CD4-positive, alpha-beta T cell treated with Interferon alpha-2 for 1 hour (primary cell): ENCODE measurements around the gene C19orf25.
"Not testable (repeated sequence)": the region's sequence is repeated elsewhere in the genome, so short reads cannot be mapped to it uniquely, and the experiment has no call there.

Experiments
- DNase-seq, 2 donors: peaks; one replicate each; pipeline ENCODE4 v3.0.0-alpha.2; 2020 to 2022

Gene C19orf25

GRCh38 chr19:1478934-1479707 is at the start of gene C19orf25:
Gene C19orf25, minus strand, starts transcription at chr19:1479215. Its CDS starts 312 bp downstream, at chr19:1478903.
- DNase-seq, result peak; percentile 92 to 93

DNA sequence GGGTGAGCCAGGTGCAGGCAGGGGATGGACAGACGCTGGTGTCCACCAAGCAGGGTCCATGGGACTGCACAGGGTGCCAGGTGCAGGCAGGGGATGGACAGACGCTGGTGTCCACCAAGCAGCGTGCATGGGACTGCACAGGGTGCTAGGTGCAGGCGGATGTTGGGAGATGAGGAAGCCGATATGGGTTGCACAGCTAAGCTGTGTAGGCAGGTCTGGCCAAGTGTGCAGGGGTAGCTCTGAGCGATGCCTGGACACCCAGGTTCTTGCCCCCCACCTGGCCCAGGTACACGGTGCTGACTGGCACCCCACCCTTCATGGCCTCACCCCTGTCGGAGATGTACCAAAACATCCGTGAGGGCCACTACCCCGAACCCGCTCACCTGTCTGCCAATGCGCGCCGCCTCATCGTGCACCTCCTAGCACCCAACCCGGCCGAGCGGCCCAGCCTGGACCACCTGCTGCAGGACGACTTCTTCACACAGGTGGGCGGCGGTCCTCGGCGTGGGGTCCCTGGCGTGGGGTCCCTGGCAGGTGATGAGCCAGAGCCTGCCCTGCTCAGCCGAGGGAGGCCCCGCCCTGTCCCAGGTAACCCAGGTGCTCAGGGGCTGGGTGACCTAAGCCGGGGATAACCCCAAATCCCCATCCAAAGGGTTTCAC is 48.8 kb upstream of the C19orf25 start:
- DNase-seq, result no peak

DNA sequence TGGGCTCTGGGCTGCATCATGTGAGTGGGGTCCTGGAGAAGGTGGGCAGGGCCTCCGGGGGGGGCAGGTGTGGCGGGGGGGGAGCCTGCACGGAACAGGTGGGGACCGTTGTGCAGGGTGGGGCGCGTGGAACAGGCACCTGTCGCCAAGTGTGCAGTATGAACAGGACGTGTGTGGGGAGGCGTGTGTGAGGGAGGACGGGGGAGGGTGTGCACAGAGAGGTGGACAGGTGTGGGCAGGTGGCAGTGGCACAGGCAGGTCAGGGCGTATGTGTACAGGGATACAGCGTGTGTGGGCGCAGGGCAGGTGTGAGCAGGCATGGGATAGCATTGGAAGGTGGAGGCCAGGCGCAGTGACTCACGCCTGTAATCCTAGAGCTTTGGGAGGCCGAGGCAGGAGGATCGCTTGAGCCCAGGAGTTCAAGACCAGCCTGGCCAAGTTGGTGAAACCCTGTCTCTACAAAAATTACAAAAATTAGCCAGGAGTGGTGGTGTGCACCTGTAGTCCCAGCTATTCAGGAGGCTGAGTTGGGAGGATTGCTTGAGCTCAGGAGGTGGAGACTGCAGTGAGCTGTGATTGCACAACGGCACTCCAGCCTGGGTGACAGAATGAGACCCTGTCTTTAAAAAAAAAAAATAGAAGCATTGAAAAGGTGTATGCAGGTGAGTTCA is 48.1 kb upstream of the C19orf25 start:
- DNase-seq, result no peak

DNA sequence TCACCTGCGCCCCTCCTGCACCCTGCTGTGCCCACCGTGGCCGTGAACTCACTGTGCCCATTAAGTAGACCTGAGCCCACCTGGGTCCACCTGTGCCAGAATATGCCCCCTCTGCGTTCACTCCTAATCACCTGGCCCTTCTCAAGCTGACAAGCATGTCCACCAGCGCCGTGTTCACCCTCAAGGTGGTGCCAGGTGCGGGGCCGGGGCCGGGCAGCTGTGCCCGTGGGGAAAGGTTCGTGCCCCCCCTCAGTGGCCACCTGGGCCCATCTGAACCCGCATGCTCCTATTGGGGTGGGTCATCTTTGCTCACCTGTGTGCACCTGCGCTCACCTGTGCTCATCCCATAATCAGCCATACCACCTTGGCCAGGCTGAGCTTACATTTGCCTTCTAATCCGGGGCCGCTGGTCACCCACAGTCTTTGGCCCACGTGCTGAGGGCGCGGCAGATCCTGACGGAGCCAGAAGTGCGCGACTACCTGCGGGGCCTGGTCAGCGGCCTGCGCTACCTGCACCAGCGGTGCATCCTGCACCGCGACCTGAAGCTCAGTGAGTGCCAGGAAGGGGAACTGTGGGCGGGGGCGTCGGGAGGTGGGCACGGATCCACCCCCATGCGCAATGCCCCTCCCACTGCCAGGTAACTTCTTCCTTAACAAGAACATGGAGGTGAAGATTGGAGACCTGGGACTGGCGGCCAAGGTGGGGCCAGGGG is 47.2 kb upstream of the C19orf25 start:
- no peak for DNase-seq

- DNase-seq, result no peak
These were observed 46.3 kb upstream of the C19orf25 start for GRCh38 chr19:1525343-1525742.

DNA sequence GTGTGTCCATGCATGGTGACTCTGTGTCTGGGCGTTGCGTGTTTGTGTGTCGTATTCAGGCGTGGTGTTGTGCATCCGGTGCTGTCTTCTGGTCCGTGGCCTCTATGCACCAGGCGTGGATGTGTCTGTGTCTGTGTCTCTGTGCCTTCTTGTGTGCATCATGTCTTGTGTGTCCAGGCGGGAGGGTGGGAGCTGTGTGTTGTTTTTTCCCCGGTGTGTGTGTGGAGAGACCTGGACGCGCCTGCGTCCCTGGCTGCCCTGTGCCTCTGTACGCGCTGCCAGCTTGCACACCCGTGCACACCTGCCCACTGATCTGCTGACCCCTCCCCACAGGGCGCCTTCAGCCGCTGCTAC is 45.9 kb upstream of the C19orf25 start:
- no peak for DNase-seq

DNA sequence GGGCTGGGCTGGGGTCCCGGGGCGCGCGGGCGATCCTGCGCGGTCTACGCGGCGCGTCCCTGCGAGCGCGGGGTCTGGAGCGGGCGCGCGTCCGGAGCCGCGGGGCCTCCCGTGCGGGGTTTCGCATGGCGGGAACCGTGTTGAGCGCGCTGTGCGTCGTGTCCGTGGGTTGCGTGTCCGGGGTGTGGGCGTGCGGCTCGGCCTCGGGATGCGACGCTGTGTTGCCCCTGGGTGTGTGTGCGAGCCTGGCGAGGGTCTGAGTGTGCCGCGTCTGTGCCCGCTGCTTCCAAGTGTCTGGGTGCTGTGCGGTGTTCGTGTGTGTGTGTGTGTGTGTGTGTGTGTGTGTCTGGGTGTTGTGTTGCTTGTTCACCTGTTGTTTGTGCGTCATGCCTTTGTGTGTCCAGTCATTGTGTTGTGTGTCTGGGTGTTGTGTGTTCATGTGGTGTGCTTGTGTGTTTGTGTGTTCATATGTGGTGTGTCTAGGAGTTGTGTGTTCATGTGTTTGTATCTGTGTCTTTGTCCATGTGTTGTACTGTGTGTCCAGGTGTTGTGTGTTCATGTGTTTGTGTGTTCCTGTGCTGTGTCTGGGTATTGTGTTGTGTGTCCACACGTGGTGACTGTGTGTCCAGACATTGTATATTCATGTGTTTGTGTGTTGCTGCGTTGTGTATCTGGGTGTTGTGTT is 45.4 kb upstream of the C19orf25 start:
- no peak for DNase-seq

DNA sequence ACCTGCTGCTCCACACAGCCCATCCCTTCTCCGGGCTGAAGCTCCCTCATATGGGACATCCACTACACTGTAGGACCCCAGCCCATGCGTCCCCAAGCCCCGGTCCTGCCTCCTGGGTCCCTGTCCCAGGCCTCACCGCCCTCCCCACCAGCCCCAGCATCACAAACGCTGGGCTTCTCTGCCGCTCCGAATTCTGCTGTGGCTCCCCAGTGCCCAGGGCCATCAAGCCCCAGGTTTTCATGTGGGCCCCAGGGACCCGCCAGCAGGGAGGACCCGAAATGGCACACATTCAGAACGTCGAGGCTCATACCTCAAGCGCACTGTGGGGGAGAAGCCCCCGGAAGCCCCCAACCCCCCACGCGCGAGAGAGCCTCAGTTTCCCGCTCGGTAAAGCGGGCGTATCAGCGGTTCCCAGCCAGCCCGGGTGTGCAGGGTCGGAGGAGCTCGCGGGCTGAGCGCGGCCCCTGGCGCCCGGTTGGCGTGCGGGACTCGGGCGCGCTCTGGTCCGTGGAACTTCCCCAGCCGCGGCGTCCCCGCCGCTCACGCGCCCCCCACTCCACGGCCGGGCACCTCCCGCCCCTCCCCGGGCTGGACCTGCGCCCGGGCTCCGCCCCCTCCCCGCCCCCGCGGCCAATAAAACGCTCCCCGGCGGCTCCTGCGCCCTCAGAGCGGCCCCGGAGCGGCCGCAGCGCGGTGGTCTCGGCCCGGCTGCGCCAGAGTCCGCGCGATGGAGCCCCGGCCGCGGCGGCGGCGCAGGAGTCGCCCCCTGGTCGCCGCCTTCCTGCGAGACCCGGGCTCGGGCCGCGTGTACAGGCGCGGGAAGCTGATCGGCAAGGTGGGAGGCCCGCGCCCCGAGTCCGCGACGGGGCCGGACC is 44.6 kb upstream of the C19orf25 start, which contains the start of gene PLK5:
PLK5 (plus strand) TSS at position 666 of the 875 bp plus-strand sequence. CDS start 2,920 bp downstream, outside the sequence.
- no peak for DNase-seq

DNA sequence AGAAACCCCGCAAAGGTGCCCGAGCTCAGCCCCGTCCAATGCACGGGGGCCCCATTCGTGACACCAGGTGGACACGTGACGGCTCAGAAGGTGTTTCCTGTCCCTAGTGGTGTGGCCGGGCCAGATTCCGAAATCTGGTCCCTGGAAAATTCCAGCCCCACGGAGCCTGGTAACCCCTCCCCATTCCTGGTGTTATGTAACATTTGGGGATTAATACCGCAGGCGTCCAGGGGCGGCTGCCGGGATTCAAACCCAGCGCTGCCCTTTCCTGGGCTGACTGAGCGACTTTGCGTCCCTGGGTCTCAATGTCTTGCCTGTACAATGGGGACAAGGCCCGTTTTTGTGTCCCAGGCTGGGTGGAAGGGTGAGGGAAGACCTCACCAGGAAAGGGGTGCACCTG is 43.8 kb upstream of the C19orf25 start:
- DNase-seq, result no peak

- DNase-seq, result no peak
These were observed 43.0 kb upstream of the C19orf25 start for GRCh38 chr19:1522061-1522460.

DNA sequence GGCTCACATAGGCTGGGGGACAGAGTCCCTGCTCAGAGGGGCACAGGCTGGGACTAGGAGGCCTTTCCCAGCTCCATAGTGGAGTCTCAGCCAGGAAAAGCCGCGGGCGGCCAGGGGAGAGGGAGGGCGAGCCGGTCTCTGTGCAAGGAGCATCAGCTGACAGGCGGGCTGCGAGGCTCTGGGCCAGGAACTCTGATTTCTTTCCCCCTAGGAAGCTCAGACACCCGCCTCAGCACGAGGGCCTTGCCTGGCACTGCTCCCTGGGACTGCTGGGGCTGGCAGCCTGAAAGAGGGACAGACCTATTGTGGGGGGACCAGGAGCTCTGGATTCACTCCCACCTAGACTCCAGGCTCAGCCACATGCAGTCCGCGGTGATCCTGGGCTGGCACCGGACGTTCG is 42.6 kb upstream of the C19orf25 start:
- no peak for DNase-seq

DNA sequence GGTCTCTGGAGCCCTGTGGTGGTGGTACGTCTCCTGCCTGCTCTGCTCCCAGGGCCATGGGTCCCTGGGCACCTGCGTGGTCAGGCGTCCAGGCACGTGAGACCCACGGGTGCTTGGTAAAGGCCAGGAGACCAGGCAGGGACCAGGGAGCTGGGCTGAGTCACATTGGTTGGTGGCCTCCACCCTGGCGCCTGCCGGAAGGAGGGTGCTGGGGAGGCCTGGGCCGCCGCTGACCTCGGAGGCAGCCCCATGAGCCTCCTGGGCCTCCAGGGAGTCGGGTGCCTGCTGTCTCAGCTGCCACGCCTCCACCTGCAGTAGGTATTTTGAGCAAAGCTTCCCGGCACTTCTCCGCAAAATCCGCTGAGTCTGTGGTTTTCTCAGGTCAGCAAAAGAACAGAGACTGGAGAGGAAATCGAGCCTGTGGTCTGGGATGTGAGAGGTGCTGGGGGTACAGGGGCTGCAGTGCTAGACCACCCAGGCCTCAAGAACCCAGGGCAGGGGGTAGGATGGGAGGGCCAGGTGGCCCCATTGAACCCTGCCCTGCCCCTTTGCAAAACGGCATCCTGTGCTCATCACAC is 41.3 kb upstream of the C19orf25 start:
- DNase-seq, result no peak

DNA sequence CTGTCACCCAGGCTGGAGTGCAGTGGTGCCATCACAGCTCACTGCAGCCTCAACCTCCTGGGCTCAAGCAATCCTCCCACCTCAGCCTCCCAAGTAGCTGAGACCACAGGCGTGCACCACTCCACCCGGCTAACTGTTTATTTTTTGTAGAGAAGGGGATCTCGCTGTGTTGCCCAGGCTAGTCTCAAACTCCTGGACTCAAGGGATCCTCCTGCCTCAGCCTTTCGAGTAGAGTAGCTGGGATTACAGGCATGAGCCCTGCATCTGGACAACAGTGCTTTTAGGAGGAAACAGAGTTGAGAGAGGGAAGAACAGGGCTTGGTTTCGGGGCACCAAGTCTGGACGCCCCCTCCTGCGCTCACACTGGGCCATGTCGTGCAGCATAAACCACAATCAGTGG is 40.8 kb upstream of the C19orf25 start:
- DNase-seq, result not testable (repeated sequence)

DNA sequence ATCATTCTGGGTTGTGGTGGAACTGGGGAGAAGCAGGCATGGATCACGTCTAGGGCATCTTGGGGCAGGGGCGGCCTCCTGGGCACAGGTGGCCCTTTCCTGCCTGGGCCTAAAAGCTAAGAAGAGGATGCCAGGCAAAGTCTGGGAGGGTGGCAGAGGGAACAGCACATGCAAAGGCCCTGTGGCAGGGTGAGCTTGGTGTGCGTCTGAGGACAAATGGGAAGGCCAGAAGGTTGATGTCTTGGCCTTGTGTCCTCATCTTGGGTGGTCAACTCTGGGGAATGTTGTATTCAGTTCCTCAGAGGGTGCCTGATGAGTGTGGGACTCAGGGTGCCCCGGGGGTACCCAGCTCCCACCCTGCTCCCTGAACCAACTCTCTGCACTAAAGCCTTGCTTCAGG is 39.5 kb upstream of the C19orf25 start:
- DNase-seq, result no peak

DNA sequence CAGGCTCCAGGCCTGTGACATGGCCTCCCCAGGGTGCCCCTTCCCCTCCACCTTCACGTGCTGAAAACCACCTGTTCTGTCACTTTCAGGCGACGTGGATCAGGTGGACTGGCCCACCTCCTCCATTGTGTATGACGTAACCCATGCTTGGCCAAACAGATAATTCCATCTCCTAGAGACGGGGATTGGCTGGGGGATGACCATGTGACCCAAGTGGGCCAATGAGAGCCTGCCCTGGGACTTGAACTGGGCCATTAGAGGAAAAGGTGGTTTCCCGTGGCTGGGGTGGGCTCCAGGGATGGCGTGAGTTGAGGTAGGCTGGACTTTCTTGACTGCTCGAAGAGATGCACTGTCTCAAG is 37.4 kb upstream of the C19orf25 start:
- no peak for DNase-seq

- DNase-seq, result no peak
These were observed 36.1 kb upstream of the C19orf25 start for GRCh38 chr19:1514986-1515721.

DNA sequence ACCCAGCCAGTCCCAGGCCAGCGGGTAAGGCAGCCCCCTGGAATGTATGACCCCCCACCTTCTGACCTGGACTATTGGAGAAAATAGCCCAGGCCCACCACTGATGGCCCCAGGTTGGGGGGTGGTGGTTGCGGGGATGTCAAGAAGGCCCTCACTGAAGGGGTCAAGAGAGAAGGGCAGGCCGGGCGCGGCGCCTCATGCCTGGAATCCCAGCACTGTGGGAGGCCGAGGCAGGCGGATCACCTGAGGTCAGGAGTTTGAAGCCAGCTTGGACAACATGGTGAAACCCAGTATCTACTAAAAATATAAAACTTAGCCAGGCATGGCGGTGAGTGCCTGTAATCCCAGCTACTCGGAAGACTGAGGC is 35.3 kb upstream of the C19orf25 start:
- DNase-seq, result no peak

DNA sequence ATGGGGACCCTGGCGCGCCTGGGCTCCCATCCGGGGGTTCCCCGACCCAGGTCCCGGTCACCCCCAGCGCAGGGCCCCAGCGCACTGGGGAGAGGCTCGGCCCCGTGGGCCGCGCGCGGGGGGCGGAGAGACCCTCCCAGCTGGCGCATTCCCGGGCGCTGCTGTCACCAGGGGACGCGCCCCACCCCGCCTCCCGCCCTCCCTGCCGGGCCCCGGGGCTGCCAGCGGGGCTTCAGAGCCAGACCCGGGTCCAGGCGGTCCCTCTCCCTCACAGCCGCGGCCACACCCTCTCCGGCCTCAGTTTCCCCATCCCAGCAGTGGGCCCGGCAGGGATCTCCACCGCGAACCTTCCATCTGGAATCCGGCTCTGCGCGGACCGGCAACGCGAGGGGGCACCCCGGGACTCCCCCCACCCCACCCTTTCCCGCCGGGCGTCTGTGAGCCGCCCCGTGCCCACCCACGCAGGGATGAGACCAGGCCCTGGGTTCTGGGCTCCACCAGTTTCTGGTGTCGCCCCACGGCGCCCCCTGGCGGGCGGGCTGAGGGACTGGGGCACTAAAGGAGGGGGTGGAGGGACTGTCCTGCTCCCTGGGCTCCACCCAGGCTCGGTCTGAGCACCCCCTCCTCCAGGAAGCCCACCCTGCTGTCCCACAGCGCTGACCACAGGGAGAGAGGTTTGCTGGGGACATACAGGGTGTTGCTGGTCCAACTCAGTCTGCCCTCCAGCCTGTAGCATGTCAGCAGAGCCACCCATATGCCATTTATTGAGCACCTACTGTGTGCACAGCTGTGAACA is 34.7 kb upstream of the C19orf25 start:
- peak; percentile 51 to 74 for DNase-seq

- peak; percentile 49 to 71 for DNase-seq
These were observed 33.9 kb upstream of the C19orf25 start, which contains the start of gene ADAMTSL5 for GRCh38 chr19:1512671-1513498. Gene ADAMTSL5, minus strand, starts transcription at chr19:1513019. Its CDS starts 2,076 bp downstream, at chr19:1510943.
